ENCODE results near the gene ARID1B.

DNA sequence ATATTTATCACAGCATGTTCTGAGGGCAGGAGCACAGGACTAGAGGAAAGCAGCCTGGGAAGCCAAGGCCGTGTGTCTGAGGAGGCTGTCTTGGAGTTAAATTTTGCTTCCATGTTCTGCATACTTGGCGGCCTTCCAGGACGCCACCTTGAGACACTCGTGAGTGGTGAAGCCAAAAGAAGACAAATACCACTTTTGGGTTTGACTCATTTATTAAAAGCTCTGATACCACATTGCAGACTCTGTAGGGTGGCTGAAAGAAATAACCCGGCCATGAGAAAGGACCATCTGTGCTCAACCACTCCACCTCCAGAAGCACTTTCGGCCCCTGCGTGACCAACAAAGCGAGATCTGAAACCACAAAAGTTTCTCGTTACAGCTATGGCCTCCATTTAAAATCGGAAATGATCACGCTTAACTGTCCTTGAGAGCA is 426.1 kb downstream of the ARID1B start:
- TF ChIP-seq, protein P1, sequence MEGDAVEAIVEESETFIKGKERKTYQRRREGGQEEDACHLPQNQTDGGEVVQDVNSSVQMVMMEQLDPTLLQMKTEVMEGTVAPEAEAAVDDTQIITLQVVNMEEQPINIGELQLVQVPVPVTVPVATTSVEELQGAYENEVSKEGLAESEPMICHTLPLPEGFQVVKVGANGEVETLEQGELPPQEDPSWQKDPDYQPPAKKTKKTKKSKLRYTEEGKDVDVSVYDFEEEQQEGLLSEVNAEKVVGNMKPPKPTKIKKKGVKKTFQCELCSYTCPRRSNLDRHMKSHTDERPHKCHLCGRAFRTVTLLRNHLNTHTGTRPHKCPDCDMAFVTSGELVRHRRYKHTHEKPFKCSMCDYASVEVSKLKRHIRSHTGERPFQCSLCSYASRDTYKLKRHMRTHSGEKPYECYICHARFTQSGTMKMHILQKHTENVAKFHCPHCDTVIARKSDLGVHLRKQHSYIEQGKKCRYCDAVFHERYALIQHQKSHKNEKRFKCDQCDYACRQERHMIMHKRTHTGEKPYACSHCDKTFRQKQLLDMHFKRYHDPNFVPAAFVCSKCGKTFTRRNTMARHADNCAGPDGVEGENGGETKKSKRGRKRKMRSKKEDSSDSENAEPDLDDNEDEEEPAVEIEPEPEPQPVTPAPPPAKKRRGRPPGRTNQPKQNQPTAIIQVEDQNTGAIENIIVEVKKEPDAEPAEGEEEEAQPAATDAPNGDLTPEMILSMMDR (IDR thresholded peaks at IDR 0.05; ENCODE audit: borderline replicate concordance, extremely low read depth, low read length, poor library complexity, severe bottlenecking) = no peak
- TF ChIP-seq EZH2 (IDR thresholded peaks at IDR 0.05; ENCODE audit: borderline replicate concordance, low read depth, low read length, severe bottlenecking) = no peak

Measured in DND-41 (cell line).